Aorta (tissue), 5 donors: ENCODE results near the gene ERMN. TPM values are rescaled to one million over a fixed set of nuclear protein-coding genes. Genes with fewer than 3 reads are reported as not detected.
A peak's percentile ranks its signal among the peaks of the same experiment; 100 is the strongest.

Source experiments
- ATAC-seq: fragments of 200-7000 bp; cut with Tn5 transposase; one replicate; pipeline ENCODE4 v1.9.1; 2022; ENCODE audit warnings: moderate library complexity; ENCODE audit not compliant: low FRiP score
- DNase-seq, 2 donors: peaks; one replicate each; pipeline ENCODE4 v3.0.0-alpha.2; 2020
- H3K27ac ChIP-seq, 2 donors: one replicate each; pipeline ENCODE4 v1.5.1; 2013; ENCODE audit warnings: low read length in 2 of 2, mild to moderate bottlenecking in 2 of 2, moderate library complexity in 2 of 2, control low read depth in 1 of 2, inconsistent platforms in 1 of 2, low read depth in 1 of 2
- H3K27me3 ChIP-seq, 2 donors: one replicate each; pipeline ENCODE4 v1.6.1; 2013; ENCODE audit warnings: control low read depth in 1 of 2, low read length in 1 of 2, mild to moderate bottlenecking in 1 of 2, moderate library complexity in 1 of 2; ENCODE audit not compliant: insufficient read depth in 2 of 2, control insufficient read depth in 1 of 2
- H3K36me3 ChIP-seq, 2 donors: one replicate each; pipeline ENCODE4 v1.6.1; 2013; ENCODE audit warnings: control low read depth in 1 of 2, low read length in 1 of 2, mild to moderate bottlenecking in 1 of 2; ENCODE audit not compliant: insufficient read depth in 2 of 2, control insufficient read depth in 1 of 2
- H3K4me1 ChIP-seq, 2 donors: one replicate each; pipeline ENCODE4 v1.6.1; 2013; ENCODE audit warnings: low read length in 2 of 2, control low read depth in 1 of 2, mild to moderate bottlenecking in 1 of 2, moderate library complexity in 1 of 2; ENCODE audit not compliant: insufficient read depth in 2 of 2, control insufficient read depth in 1 of 2
- H3K4me3 ChIP-seq, 2 donors: one replicate each; pipeline ENCODE4 v1.5.1; 2013; ENCODE audit warnings: low read length in 2 of 2, control low read depth in 1 of 2, mild to moderate bottlenecking in 1 of 2
- H3K9me3 ChIP-seq: one replicate; pipeline ENCODE4 v1.6.1; 2013; ENCODE audit warnings: mild to moderate bottlenecking, low read length; ENCODE audit not compliant: control insufficient read depth
- WGBS, 2 donors: extraction: QIAGEN DNeasy Blood & Tissue Kit; methylation state at CpG; one replicate each; pipeline ENCODE4 v1.1.7; 2013; 5-methylcytosine and 5-hydroxymethylcytosine counted together
- intact Hi-C, 2 donors: fragments of 100-400 bp; cut with DNase I; formaldehyde crosslinking; loops; one replicate each; pipeline versions ENCODE4 v1.14.2 to v1.15.0; 2022
- polyA plus RNA-seq, 2 donors: library from polyadenylated mRNA; stranded (reverse); fragments of 200-250 nt; gene quantifications; one replicate each; pipeline ENCODE4 v1.2.3, GENCODE V29; 2013
- total RNA-seq, 2 donors: library from RNA; stranded (reverse); fragmentation: NEBNext Ultra II Directional; extraction: Animal tissue kit (Norgen Biotek cat#: 25700); gene quantifications; one replicate each; pipeline ENCODE4 v1.2.1, GENCODE V29; 2021
- donor health status: healthy with polysubstance abuse.
- donor health status: Bipolar disorder and iron deficiency.
- donor health status: DM: no; HTN: no; CAD: no.
- donor health status: DM: no; HTN: no; CAD: no.
- donor health status: DM: yes; HTN: yes; CAD: no.

The ERMN gene
- total and polyA plus RNA-seq, 4 donors = 0.36 to 0.51 TPM; not detected in 2

GRCh38 chr2:157307021-157307420 is 18.6 kb downstream of the ERMN start:
- no peak for DNase-seq
- no peaks in the 10 kb centered on the region for H3K27me3 ChIP-seq
- no peak overlapping the region for H3K27ac ChIP-seq
- intact Hi-C loops = loop anchor here in 1 of 2 donors (10.0 kb wide), 1 partner anchor 1448 kb away; no protein-coding TSS in a partner anchor
- no peaks in the 10 kb centered on the region for H3K9me3 ChIP-seq
- 56 to 66% methylated on average over 1 of the region's 1 CpG for WGBS, 2 donors
- H3K36me3 ChIP-seq = no peaks in the 10 kb centered on the region
- H3K4me3 ChIP-seq = no peak overlapping the region
- no peak for ATAC-seq
- no peaks in the 10 kb centered on the region for H3K4me1 ChIP-seq

- no peak overlapping the region for H3K27ac ChIP-seq
- no peak overlapping the region for H3K4me3 ChIP-seq
- H3K9me3 ChIP-seq = no peaks in the 10 kb centered on the region
- H3K36me3 ChIP-seq = no peaks in the 10 kb centered on the region
- no peaks in the 10 kb centered on the region for H3K4me1 ChIP-seq
- 79 to 87% methylated on average over 4 of the region's 4 CpGs for WGBS, 2 donors
- DNase-seq (no peak), ATAC-seq (no peak)
- intact Hi-C loops = loop anchor here in 1 of 2 donors (10.0 kb wide), 1 partner anchor 1449 kb away; no protein-coding TSS in a partner anchor
- H3K27me3 ChIP-seq = no peaks in the 10 kb centered on the region
Observed at GRCh38 chr2:157305723-157306110, 19.9 kb downstream of the ERMN start.

GRCh38 chr2:157304811-157305722 is 20.6 kb downstream of the ERMN start:
- no peaks in the 10 kb centered on the region for H3K27me3 ChIP-seq
- DNase-seq (no peak), ATAC-seq (no peak)
- intact Hi-C loops = loop anchor here in 1 of 2 donors (10.0 kb wide), 1 partner anchor 1450 kb away; no protein-coding TSS in a partner anchor
- no peaks in the 10 kb centered on the region for H3K9me3 ChIP-seq
- H3K27ac ChIP-seq = no peak overlapping the region
- no peak overlapping the region for H3K4me3 ChIP-seq
- H3K36me3 ChIP-seq = no peaks in the 10 kb centered on the region
- WGBS, 2 donors = 45 to 55% methylated on average over 3 of the region's 3 CpGs
- H3K4me1 ChIP-seq = no peaks in the 10 kb centered on the region

GRCh38 chr2:157303612-157304011 is 22.0 kb downstream of the ERMN start:
- 50 to 79% methylated on average over 2 of the region's 2 CpGs for WGBS, 2 donors
- Histone ChIP-seq H3K4me1 (no peaks in the 10 kb centered on the region), H3K36me3 (no peaks in the 10 kb centered on the region), H3K27me3 (no peaks in the 10 kb centered on the region), H3K27ac (no peak overlapping the region), H3K9me3 (no peaks in the 10 kb centered on the region), H3K4me3 (no peak overlapping the region)
- intact Hi-C loops = loop anchor here in 1 of 2 donors (10.0 kb wide), 1 partner anchor 1451 kb away; no protein-coding TSS in a partner anchor
- DNase-seq (no peak), ATAC-seq (no peak)

GRCh38 chr2:157302492-157303099 is 23.0 kb downstream of the ERMN start:
- Histone ChIP-seq H3K36me3 (no peaks in the 10 kb centered on the region), H3K9me3 (no peaks in the 10 kb centered on the region), H3K27me3 (no peaks in the 10 kb centered on the region), H3K4me1 (no peaks in the 10 kb centered on the region), H3K4me3 (no peak overlapping the region), H3K27ac (no peak overlapping the region)
- WGBS, 2 donors = 34% methylated on average over 9 of the region's 9 CpGs
- ATAC-seq = peak; percentile 84
- intact Hi-C loops = loop anchor here in 1 of 2 donors (10.0 kb wide), 1 partner anchor 1452 kb away; no protein-coding TSS in a partner anchor
- DNase-seq = no peak

- no peaks in the 10 kb centered on the region for H3K27me3 ChIP-seq
- no peaks in the 10 kb centered on the region for H3K9me3 ChIP-seq
- no peak for DNase-seq
- no peak overlapping the region for H3K4me3 ChIP-seq
- no peaks in the 10 kb centered on the region for H3K4me1 ChIP-seq
- no peak overlapping the region for H3K27ac ChIP-seq
- no peaks in the 10 kb centered on the region for H3K36me3 ChIP-seq
- WGBS, 2 donors = 80 to 94% methylated on average over 2 of the region's 2 CpGs
- ATAC-seq = no peak
- intact Hi-C loops = loop anchor here in 1 of 2 donors (10.0 kb wide), 1 partner anchor 1453 kb away; no protein-coding TSS in a partner anchor
Observed at GRCh38 chr2:157301307-157301706, 24.3 kb downstream of the ERMN start.

- intact Hi-C loops = no loop called here
- no peak overlapping the region for H3K4me3 ChIP-seq
- H3K4me1 ChIP-seq = no peaks in the 10 kb centered on the region
- WGBS, 2 donors = 95 to 99% methylated on average over 4 of the region's 4 CpGs
- DNase-seq (no peak), ATAC-seq (no peak)
- H3K27me3 ChIP-seq = no peaks in the 10 kb centered on the region
- H3K27ac ChIP-seq = no peak overlapping the region
- peaks cover 1% of the 10 kb centered on the region for H3K9me3 ChIP-seq
- no peaks in the 10 kb centered on the region for H3K36me3 ChIP-seq
Observed at GRCh38 chr2:157296958-157297357, 28.7 kb downstream of the ERMN start.

- ATAC-seq (no peak), DNase-seq (no peak)
- no peaks in the 10 kb centered on the region for H3K27me3 ChIP-seq
- whole genome bisulfite sequencing, 2 donors = 10 to 32% methylated on average over 1 of the region's 1 CpG
- peaks cover 1% of the 10 kb centered on the region for H3K9me3 ChIP-seq
- intact Hi-C loops = no loop called here
- no peak overlapping the region for H3K27ac ChIP-seq
- no peaks in the 10 kb centered on the region for H3K4me1 ChIP-seq
- H3K4me3 ChIP-seq = no peak overlapping the region
- no peaks in the 10 kb centered on the region for H3K36me3 ChIP-seq
Observed at GRCh38 chr2:157296490-157296889, 29.1 kb downstream of the ERMN start.
